ENCODE results near the gene SMAD3.

The SMAD3 gene

GRCh38 chr15:67135494-67135893 lies 70.1 kb downstream of the SMAD3 start:
- TF ChIP-seq CTCF (IDR thresholded peaks at IDR 0.05; ENCODE audit: low read depth, low read length, missing control alignments): no peak
- H3K4me3 ChIP-seq (ENCODE audit: low read depth, low read length): no peak overlapping the region; the same call in 1 of the 2 replicates
- DNase-seq (ENCODE audit: low read depth): no peak

- no peak overlapping the region for H3K4me3 ChIP-seq (ENCODE audit: low read depth, low read length)
- no peak for TF ChIP-seq CTCF (IDR thresholded peaks at IDR 0.05; ENCODE audit: low read depth, low read length, missing control alignments)
- DNase-seq (ENCODE audit: low read depth): no peak
These were observed 71.4 kb downstream of the SMAD3 start for GRCh38 chr15:67136802-67137201.

GRCh38 chr15:67137319-67137718 lies 71.9 kb downstream of the SMAD3 start:
- no peak for TF ChIP-seq CTCF (IDR thresholded peaks at IDR 0.05; ENCODE audit: low read depth, low read length, missing control alignments)
- no peak overlapping the region for H3K4me3 ChIP-seq (ENCODE audit: low read depth, low read length)
- DNase-seq (ENCODE audit: low read depth): no peak

- TF ChIP-seq CTCF (IDR thresholded peaks at IDR 0.05; ENCODE audit: low read depth, low read length, missing control alignments): no peak
- H3K4me3 ChIP-seq (ENCODE audit: low read depth, low read length): no peak overlapping the region
- no peak for DNase-seq (ENCODE audit: low read depth)
These were observed 72.8 kb downstream of the SMAD3 start for GRCh38 chr15:67137951-67138848.

- H3K4me3 ChIP-seq (ENCODE audit: low read depth, low read length): no peak overlapping the region
- TF ChIP-seq CTCF (IDR thresholded peaks at IDR 0.05; ENCODE audit: low read depth, low read length, missing control alignments): no peak
- DNase-seq (ENCODE audit: low read depth): no peak
These were observed 73.8 kb downstream of the SMAD3 start for GRCh38 chr15:67138891-67139855.

- TF ChIP-seq CTCF (IDR thresholded peaks at IDR 0.05; ENCODE audit: low read depth, low read length, missing control alignments): no peak
- DNase-seq (ENCODE audit: low read depth): peak; percentile 53
These were observed 74.9 kb downstream of the SMAD3 start for GRCh38 chr15:67140078-67140833.

More at GRCh38 chr15:67140078-67140833, 74.9 kb downstream of the SMAD3 start:
- H3K4me3 ChIP-seq (ENCODE audit: low read depth, low read length): no peak overlapping the region
